ENCODE measurements around the gene TNS1.

TNS1 gene

GRCh38 chr2:217832987-217833386 lies 169.8 kb downstream of the TNS1 start:
- Histone ChIP-seq H3K36me3 (ENCODE audit: control insufficient read depth in 1 of 2, insufficient read depth in 2 of 2, low read length in 2 of 2) (peaks cover 55 to 67% of the 10 kb centered on the region in 2 donors), H3K27me3 (ENCODE audit: low read depth, low read length) (no peaks in the 10 kb centered on the region), H3K27ac (ENCODE audit: low read length) (no peak overlapping the region), H3K9me3 (ENCODE audit: control insufficient read depth in 1 of 2, low read length in 2 of 2) (no peaks in the 10 kb centered on the region), H3K4me1 (ENCODE audit: control insufficient read depth in 1 of 2, insufficient read depth in 2 of 2, low read length in 2 of 2) (peaks cover 4 to 68% of the 10 kb centered on the region in 2 donors), H3K4me3 (ENCODE audit: low read depth in 1 of 2, low read length in 2 of 2) (no peak overlapping the region)

GRCh38 chr2:217832115-217832514 lies 170.7 kb downstream of the TNS1 start:
- H3K27ac ChIP-seq (ENCODE audit: low read length) = no peak overlapping the region
- peaks cover 13 to 68% of the 10 kb centered on the region in 2 donors for H3K4me1 ChIP-seq (ENCODE audit: control insufficient read depth in 1 of 2, insufficient read depth in 2 of 2, low read length in 2 of 2)
- no peaks in the 10 kb centered on the region for H3K9me3 ChIP-seq (ENCODE audit: control insufficient read depth in 1 of 2, low read length in 2 of 2)
- no peaks in the 10 kb centered on the region for H3K27me3 ChIP-seq (ENCODE audit: low read depth, low read length)
- peaks cover 55 to 67% of the 10 kb centered on the region in 2 donors for H3K36me3 ChIP-seq (ENCODE audit: control insufficient read depth in 1 of 2, insufficient read depth in 2 of 2, low read length in 2 of 2)
- H3K4me3 ChIP-seq (ENCODE audit: low read depth in 1 of 2, low read length in 2 of 2) = no peak overlapping the region

GRCh38 chr2:217831306-217831705 lies 171.5 kb downstream of the TNS1 start:
- H3K27me3 ChIP-seq (ENCODE audit: low read depth, low read length) = no peaks in the 10 kb centered on the region
- H3K27ac ChIP-seq (ENCODE audit: low read length) = no peak overlapping the region
- no peak overlapping the region for H3K4me3 ChIP-seq (ENCODE audit: low read depth in 1 of 2, low read length in 2 of 2)
- H3K36me3 ChIP-seq (ENCODE audit: control insufficient read depth in 1 of 2, insufficient read depth in 2 of 2, low read length in 2 of 2) = peaks cover 55 to 71% of the 10 kb centered on the region in 2 donors
- H3K4me1 ChIP-seq (ENCODE audit: control insufficient read depth in 1 of 2, insufficient read depth in 2 of 2, low read length in 2 of 2) = peaks cover 16 to 68% of the 10 kb centered on the region in 2 donors
- H3K9me3 ChIP-seq (ENCODE audit: control insufficient read depth in 1 of 2, low read length in 2 of 2) = no peaks in the 10 kb centered on the region

GRCh38 chr2:217830807-217831206 lies 172.0 kb downstream of the TNS1 start:
- no peaks in the 10 kb centered on the region for H3K27me3 ChIP-seq (ENCODE audit: low read depth, low read length)
- H3K36me3 ChIP-seq (ENCODE audit: control insufficient read depth in 1 of 2, insufficient read depth in 2 of 2, low read length in 2 of 2) = peaks cover 54 to 72% of the 10 kb centered on the region in 2 donors
- H3K9me3 ChIP-seq (ENCODE audit: control insufficient read depth in 1 of 2, low read length in 2 of 2) = no peaks in the 10 kb centered on the region
- no peak overlapping the region for H3K4me3 ChIP-seq (ENCODE audit: low read depth in 1 of 2, low read length in 2 of 2)
- H3K4me1 ChIP-seq (ENCODE audit: control insufficient read depth in 1 of 2, insufficient read depth in 2 of 2, low read length in 2 of 2) = peaks cover 16 to 68% of the 10 kb centered on the region in 2 donors
- H3K27ac ChIP-seq (ENCODE audit: low read length) = no peak overlapping the region

GRCh38 chr2:217830061-217830460 lies 172.7 kb downstream of the TNS1 start:
- peaks cover 49 to 72% of the 10 kb centered on the region in 2 donors for H3K36me3 ChIP-seq (ENCODE audit: control insufficient read depth in 1 of 2, insufficient read depth in 2 of 2, low read length in 2 of 2)
- H3K4me1 ChIP-seq (ENCODE audit: control insufficient read depth in 1 of 2, insufficient read depth in 2 of 2, low read length in 2 of 2) = peaks cover 16 to 62% of the 10 kb centered on the region in 2 donors
- no peaks in the 10 kb centered on the region for H3K27me3 ChIP-seq (ENCODE audit: low read depth, low read length)
- no peak overlapping the region for H3K4me3 ChIP-seq (ENCODE audit: low read depth in 1 of 2, low read length in 2 of 2)
- no peaks in the 10 kb centered on the region for H3K9me3 ChIP-seq (ENCODE audit: control insufficient read depth in 1 of 2, low read length in 2 of 2)
- no peak overlapping the region for H3K27ac ChIP-seq (ENCODE audit: low read length)

- Histone ChIP-seq H3K36me3 (ENCODE audit: control insufficient read depth in 1 of 2, insufficient read depth in 2 of 2, low read length in 2 of 2) (peaks cover 42 to 69% of the 10 kb centered on the region in 2 donors), H3K4me1 (ENCODE audit: control insufficient read depth in 1 of 2, insufficient read depth in 2 of 2, low read length in 2 of 2) (peaks cover 16 to 56% of the 10 kb centered on the region in 2 donors), H3K27ac (ENCODE audit: low read length) (no peak overlapping the region), H3K4me3 (ENCODE audit: low read depth in 1 of 2, low read length in 2 of 2) (no peak overlapping the region), H3K9me3 (ENCODE audit: control insufficient read depth in 1 of 2, low read length in 2 of 2) (no peaks in the 10 kb centered on the region), H3K27me3 (ENCODE audit: low read depth, low read length) (no peaks in the 10 kb centered on the region)
These were observed 173.4 kb downstream of the TNS1 start for GRCh38 chr2:217829420-217829819.

- Histone ChIP-seq H3K4me3 (ENCODE audit: low read depth in 1 of 2, low read length in 2 of 2) (no peak overlapping the region), H3K9me3 (ENCODE audit: control insufficient read depth in 1 of 2, low read length in 2 of 2) (no peaks in the 10 kb centered on the region), H3K27ac (ENCODE audit: low read length) (peak overlapping the region; percentile 33), H3K27me3 (ENCODE audit: low read depth, low read length) (no peaks in the 10 kb centered on the region), H3K4me1 (ENCODE audit: control insufficient read depth in 1 of 2, insufficient read depth in 2 of 2, low read length in 2 of 2) (peaks cover 16 to 62% of the 10 kb centered on the region in 2 donors), H3K36me3 (ENCODE audit: control insufficient read depth in 1 of 2, insufficient read depth in 2 of 2, low read length in 2 of 2) (peaks cover 34 to 67% of the 10 kb centered on the region in 2 donors)
These were observed 174.5 kb downstream of the TNS1 start for GRCh38 chr2:217828336-217828735.

GRCh38 chr2:217827430-217828201 lies 175.2 kb downstream of the TNS1 start:
- Histone ChIP-seq H3K36me3 (ENCODE audit: control insufficient read depth in 1 of 2, insufficient read depth in 2 of 2, low read length in 2 of 2) (peaks cover 30 to 65% of the 10 kb centered on the region in 2 donors), H3K4me1 (ENCODE audit: control insufficient read depth in 1 of 2, insufficient read depth in 2 of 2, low read length in 2 of 2) (peaks cover 16 to 66% of the 10 kb centered on the region in 2 donors), H3K27ac (ENCODE audit: low read length) (peak overlapping the region; percentile 33), H3K27me3 (ENCODE audit: low read depth, low read length) (no peaks in the 10 kb centered on the region), H3K4me3 (ENCODE audit: low read depth in 1 of 2, low read length in 2 of 2) (no peak overlapping the region), H3K9me3 (ENCODE audit: control insufficient read depth in 1 of 2, low read length in 2 of 2) (no peaks in the 10 kb centered on the region)

GRCh38 chr2:217826991-217827390 lies 175.8 kb downstream of the TNS1 start:
- Histone ChIP-seq H3K27ac (ENCODE audit: low read length) (peak overlapping the region; percentile 33), H3K4me1 (ENCODE audit: control insufficient read depth in 1 of 2, insufficient read depth in 2 of 2, low read length in 2 of 2) (peaks cover 16 to 67% of the 10 kb centered on the region in 2 donors), H3K9me3 (ENCODE audit: control insufficient read depth in 1 of 2, low read length in 2 of 2) (no peaks in the 10 kb centered on the region), H3K4me3 (ENCODE audit: low read depth in 1 of 2, low read length in 2 of 2) (no peak overlapping the region), H3K27me3 (ENCODE audit: low read depth, low read length) (no peaks in the 10 kb centered on the region), H3K36me3 (ENCODE audit: control insufficient read depth in 1 of 2, insufficient read depth in 2 of 2, low read length in 2 of 2) (peaks cover 26 to 58% of the 10 kb centered on the region in 2 donors)

- Histone ChIP-seq H3K9me3 (ENCODE audit: control insufficient read depth in 1 of 2, low read length in 2 of 2) (no peaks in the 10 kb centered on the region), H3K27ac (ENCODE audit: low read length) (peak overlapping the region; percentile 33), H3K4me3 (ENCODE audit: low read depth in 1 of 2, low read length in 2 of 2) (no peak overlapping the region), H3K36me3 (ENCODE audit: control insufficient read depth in 1 of 2, insufficient read depth in 2 of 2, low read length in 2 of 2) (peaks cover 28 to 58% of the 10 kb centered on the region in 2 donors), H3K4me1 (ENCODE audit: control insufficient read depth in 1 of 2, insufficient read depth in 2 of 2, low read length in 2 of 2) (peaks cover 16 to 72% of the 10 kb centered on the region in 2 donors), H3K27me3 (ENCODE audit: low read depth, low read length) (no peaks in the 10 kb centered on the region)
These were observed 176.3 kb downstream of the TNS1 start for GRCh38 chr2:217826520-217826919.

- Histone ChIP-seq H3K27me3 (ENCODE audit: low read depth, low read length) (no peaks in the 10 kb centered on the region), H3K4me1 (ENCODE audit: control insufficient read depth in 1 of 2, insufficient read depth in 2 of 2, low read length in 2 of 2) (peaks cover 16 to 80% of the 10 kb centered on the region in 2 donors), H3K9me3 (ENCODE audit: control insufficient read depth in 1 of 2, low read length in 2 of 2) (no peaks in the 10 kb centered on the region), H3K27ac (ENCODE audit: low read length) (no peak overlapping the region), H3K36me3 (ENCODE audit: control insufficient read depth in 1 of 2, insufficient read depth in 2 of 2, low read length in 2 of 2) (peaks cover 26 to 58% of the 10 kb centered on the region in 2 donors), H3K4me3 (ENCODE audit: low read depth in 1 of 2, low read length in 2 of 2) (no peak overlapping the region)
These were observed 177.1 kb downstream of the TNS1 start for GRCh38 chr2:217825469-217826235.

All from muscle layer of duodenum (tissue), 2 donors.